Measurements from ENCODE around the gene LY6G6C.

LY6G6C gene, protein sequence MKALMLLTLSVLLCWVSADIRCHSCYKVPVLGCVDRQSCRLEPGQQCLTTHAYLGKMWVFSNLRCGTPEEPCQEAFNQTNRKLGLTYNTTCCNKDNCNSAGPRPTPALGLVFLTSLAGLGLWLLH

DNA sequence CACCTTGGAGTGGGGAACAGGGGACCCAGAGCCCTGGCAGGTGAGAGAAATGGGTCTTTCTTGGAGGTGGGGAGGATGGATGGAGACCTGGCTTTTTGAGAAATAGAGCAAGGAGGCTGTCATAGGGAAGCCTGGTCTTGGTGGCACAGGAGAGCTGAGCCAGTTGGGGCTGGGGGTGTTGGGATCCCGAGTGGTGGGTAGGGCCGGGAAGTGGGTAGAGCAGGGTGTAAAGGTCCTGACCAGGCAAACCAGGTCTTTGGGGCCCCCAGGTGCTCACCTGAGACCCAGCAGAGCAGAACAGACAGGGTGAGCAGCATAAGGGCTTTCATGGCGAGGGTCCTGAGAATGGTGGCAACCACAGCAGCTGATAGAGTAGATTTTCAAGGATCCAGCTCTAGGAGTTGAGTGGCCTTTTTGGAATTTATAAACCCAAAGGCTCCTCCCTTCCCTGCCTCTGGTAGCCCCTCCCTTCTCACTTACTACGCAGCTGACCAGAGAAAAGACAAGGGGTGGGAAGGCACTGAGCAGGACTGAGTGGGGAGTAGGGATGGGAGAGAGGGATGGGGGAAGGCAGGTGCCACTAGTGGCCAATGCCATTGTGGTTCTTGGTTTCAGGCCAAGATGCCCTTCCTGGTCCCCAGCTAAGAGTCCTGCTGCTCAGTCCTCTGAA lies at the start of gene LY6G6C:
LY6G6C (minus strand) TSS at position 396 of the 670 bp plus-strand sequence; CDS start at position 329, 67 bp downstream.
- H3K36me3 Mint-ChIP-seq (ENCODE audit: low read depth): peaks cover 24% of the 10 kb centered on the region
- TF ChIP-seq, protein P1, sequence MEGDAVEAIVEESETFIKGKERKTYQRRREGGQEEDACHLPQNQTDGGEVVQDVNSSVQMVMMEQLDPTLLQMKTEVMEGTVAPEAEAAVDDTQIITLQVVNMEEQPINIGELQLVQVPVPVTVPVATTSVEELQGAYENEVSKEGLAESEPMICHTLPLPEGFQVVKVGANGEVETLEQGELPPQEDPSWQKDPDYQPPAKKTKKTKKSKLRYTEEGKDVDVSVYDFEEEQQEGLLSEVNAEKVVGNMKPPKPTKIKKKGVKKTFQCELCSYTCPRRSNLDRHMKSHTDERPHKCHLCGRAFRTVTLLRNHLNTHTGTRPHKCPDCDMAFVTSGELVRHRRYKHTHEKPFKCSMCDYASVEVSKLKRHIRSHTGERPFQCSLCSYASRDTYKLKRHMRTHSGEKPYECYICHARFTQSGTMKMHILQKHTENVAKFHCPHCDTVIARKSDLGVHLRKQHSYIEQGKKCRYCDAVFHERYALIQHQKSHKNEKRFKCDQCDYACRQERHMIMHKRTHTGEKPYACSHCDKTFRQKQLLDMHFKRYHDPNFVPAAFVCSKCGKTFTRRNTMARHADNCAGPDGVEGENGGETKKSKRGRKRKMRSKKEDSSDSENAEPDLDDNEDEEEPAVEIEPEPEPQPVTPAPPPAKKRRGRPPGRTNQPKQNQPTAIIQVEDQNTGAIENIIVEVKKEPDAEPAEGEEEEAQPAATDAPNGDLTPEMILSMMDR (IDR thresholded peaks at IDR 0.05): no peak
- peaks cover 31% of the 10 kb centered on the region for H3K4me1 Mint-ChIP-seq
- no peak for DNase-seq
- no peaks in the 10 kb centered on the region for H3K27me3 Mint-ChIP-seq (ENCODE audit: low read depth, poor library complexity)
- no peak within 1 kb of the TSS for H3K4me3 Mint-ChIP-seq
- no peaks in the 10 kb centered on the region for H3K9me3 Mint-ChIP-seq
- H3K27ac Mint-ChIP-seq: no peak within 1 kb of the TSS

DNA sequence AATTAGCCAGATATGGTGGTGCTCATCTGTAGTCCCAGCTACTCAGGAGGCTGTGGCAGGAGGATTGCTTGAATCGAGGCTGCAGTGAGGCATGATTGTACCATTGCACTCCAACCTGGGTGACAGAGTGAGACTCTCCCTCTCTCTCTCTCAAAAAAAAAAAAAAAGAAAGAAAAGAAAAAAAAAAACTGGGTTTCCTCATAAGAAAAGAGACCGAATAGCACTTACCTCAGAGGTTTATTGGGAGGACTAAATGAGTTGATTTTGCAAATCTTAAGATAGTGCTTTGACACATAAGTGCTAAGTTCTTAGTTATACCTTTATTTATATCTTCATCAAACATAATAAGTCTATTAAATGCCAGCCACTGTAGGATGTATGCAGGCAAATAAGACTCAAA lies 49.3 kb upstream of the LY6G6C start:
- TF ChIP-seq, protein P1 (IDR thresholded peaks at IDR 0.05): no peak
- H3K36me3 Mint-ChIP-seq (ENCODE audit: low read depth): no peaks in the 10 kb centered on the region
- peaks cover 3% of the 10 kb centered on the region for H3K27me3 Mint-ChIP-seq (ENCODE audit: low read depth, poor library complexity)
- no peak overlapping the region for H3K4me3 Mint-ChIP-seq
- H3K27ac Mint-ChIP-seq: no peak overlapping the region
- peaks cover 22% of the 10 kb centered on the region for H3K4me1 Mint-ChIP-seq
- no peak for DNase-seq
- H3K9me3 Mint-ChIP-seq: no peaks in the 10 kb centered on the region

GRCh38 chr6:31769684-31770371 lies 48.3 kb upstream of the LY6G6C start:
- TF ChIP-seq, protein P1 (IDR thresholded peaks at IDR 0.05): peak; percentile 47
- Mint-ChIP-seq H3K36me3 (ENCODE audit: low read depth) (no peaks in the 10 kb centered on the region), H3K4me1 (peaks cover 14% of the 10 kb centered on the region), H3K9me3 (no peaks in the 10 kb centered on the region), H3K4me3 (no peak overlapping the region), H3K27me3 (ENCODE audit: low read depth, poor library complexity) (peaks cover 3% of the 10 kb centered on the region), H3K27ac (no peak overlapping the region)
- DNase-seq: peak; percentile 41

GRCh38 chr6:31768363-31769257 lies 47.1 kb upstream of the LY6G6C start:
- TF ChIP-seq, protein P1 (IDR thresholded peaks at IDR 0.05): no peak
- Mint-ChIP-seq H3K4me1 (peaks cover 26% of the 10 kb centered on the region), H3K9me3 (no peaks in the 10 kb centered on the region), H3K36me3 (ENCODE audit: low read depth) (peaks cover 5% of the 10 kb centered on the region), H3K27me3 (ENCODE audit: low read depth, poor library complexity) (peaks cover 4% of the 10 kb centered on the region), H3K4me3 (no peak overlapping the region), H3K27ac (no peak overlapping the region)
- DNase-seq: no peak

DNA sequence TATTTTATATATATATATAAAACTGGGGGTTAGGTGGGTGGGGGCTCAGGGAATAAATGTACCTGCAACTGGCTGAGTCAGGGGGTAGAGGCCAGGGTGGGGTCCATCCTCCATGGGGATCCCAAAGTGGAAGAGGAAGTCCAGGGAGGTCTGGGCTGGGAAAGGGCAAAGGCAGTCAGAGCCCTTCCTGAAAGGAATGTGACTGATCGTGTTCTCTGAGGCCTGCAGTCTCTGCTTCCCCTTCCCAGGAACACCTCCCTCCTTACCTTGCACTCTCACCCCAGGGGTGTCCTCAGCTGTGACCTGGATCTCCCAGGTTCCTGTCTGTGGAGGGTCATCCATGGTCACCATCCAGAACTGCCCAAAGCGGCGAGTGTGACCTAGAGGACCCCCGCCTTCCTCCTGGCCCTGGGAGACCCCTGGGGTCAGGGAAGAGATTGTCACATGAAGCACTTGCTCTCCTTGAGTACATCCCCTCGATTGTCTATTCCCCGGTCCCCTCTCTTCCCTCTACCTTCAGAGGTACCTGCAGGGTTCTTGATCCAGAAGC lies 45.6 kb upstream of the LY6G6C start:
- Mint-ChIP-seq H3K4me3 (no peak overlapping the region), H3K27ac (no peak overlapping the region), H3K9me3 (no peaks in the 10 kb centered on the region), H3K36me3 (ENCODE audit: low read depth) (peaks cover 14% of the 10 kb centered on the region), H3K27me3 (ENCODE audit: low read depth, poor library complexity) (peaks cover 8% of the 10 kb centered on the region), H3K4me1 (peaks cover 39% of the 10 kb centered on the region)
- TF ChIP-seq, protein P1 (IDR thresholded peaks at IDR 0.05): no peak
- no peak for DNase-seq
